ENCODE data around the gene NXPH2.

DNA sequence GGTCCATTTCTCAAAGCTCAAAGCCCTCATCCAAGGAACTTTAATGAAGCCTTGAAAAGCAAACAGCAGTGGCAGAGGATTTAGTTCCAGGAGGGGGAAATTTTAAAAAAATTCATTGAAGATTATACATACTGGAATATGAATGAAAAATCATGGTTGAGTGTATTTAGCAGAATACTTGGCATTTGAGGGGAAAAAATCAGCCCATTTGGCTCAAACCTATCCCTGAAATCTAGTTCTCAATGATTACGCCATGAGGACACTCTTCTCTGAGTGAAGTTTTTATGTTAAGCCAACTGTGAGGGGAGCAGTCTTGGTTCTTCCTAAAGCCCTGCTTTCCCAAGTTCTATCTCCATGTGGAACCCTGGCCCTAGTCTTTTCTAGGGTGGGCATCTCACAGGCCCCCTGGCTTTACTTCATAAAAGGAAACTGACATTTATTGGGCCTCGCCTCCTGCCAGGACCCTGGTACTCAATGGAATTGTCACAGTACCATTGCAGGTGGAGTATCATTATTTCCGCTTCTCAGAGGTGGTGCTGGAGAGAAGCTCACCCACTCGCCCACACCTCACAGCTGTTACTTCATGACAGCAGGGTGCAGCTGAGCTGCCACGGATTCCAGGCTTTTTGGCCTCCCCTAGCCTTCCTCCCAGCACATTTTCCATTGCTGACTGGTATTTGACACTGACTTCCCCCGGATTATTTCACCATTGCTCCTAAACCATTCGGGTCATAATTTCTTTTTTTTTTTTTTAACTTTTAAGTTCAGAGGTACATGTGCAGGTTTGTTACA lies 56.8 kb downstream of the NXPH2 start:
- TF ChIP-seq, protein P1, sequence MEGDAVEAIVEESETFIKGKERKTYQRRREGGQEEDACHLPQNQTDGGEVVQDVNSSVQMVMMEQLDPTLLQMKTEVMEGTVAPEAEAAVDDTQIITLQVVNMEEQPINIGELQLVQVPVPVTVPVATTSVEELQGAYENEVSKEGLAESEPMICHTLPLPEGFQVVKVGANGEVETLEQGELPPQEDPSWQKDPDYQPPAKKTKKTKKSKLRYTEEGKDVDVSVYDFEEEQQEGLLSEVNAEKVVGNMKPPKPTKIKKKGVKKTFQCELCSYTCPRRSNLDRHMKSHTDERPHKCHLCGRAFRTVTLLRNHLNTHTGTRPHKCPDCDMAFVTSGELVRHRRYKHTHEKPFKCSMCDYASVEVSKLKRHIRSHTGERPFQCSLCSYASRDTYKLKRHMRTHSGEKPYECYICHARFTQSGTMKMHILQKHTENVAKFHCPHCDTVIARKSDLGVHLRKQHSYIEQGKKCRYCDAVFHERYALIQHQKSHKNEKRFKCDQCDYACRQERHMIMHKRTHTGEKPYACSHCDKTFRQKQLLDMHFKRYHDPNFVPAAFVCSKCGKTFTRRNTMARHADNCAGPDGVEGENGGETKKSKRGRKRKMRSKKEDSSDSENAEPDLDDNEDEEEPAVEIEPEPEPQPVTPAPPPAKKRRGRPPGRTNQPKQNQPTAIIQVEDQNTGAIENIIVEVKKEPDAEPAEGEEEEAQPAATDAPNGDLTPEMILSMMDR (IDR thresholded peaks at IDR 0.05), result no peak
- TF ChIP-seq POLR2A (IDR thresholded peaks at IDR 0.05), result no peak

Measured in esophagus squamous epithelium (tissue), 4 donors.